ENCODE results near the gene MRPS16.
"Not testable (repeated sequence)": the region's sequence is repeated elsewhere in the genome, so short reads cannot be mapped to it uniquely, and the experiment has no call there.

The MRPS16 gene

DNA sequence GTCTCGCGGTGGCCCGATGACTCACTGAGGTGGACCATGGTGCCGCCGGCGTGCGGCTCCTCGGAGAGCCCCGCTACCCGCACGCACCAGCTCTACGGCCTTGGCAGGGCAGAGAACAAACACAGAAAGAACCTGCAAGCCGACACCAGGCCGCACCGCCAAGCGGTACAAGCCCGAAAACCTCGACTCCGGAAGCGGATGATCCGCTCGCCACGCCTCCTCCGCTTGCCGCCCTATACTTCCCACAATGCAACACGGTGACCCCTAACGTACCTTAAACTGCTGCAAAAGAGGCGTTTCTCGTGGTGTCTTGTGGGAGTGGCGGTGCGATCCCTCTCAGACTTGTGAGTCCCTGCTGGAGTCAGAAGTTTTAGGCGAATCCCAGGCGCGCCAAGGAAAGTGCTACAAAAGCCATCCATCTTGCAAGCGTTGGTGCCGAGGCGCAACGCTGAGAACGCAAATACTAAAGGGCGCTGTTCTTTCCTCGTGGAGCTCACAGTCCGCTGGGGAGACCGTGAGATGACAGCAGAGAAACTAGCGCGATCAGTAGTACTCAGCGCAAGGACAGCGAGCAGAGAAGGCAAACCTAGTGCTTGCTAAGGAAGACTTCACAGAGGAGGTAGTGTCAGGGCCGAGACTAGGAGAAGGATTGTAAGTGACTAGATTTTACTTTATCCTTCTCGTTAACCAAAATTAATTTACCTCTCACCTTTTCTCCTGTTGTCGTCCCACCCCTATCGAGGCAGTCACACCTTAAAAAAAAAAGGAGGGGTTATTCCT lies at the start of gene MRPS16:
TSS of gene MRPS16 (minus strand) at position 200 of the 780 bp plus-strand sequence. CDS start at position 38, 162 bp downstream.
- peak; percentile 94 for DNase-seq (ENCODE audit: low read depth)

DNA sequence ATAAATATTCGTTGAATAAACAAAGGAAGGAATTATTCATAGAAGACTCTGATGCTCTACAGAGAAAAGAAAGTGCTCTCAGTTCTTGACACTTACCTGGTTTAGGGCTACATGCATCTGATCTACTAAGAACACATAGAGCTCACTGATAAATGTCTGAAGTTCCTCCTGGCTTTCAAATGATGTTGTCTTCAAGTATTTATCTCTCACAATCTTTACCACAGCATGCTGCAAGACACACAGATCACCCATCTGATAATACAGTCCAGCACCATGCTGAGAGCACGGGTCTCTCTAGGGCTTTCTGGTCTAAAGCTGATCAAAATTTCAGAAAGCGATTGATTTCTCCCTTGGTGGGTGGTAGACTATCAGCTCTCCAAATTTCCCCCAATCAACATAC lies 44.5 kb upstream of the MRPS16 start:
- DNase-seq (ENCODE audit: low read depth), result no peak

DNA sequence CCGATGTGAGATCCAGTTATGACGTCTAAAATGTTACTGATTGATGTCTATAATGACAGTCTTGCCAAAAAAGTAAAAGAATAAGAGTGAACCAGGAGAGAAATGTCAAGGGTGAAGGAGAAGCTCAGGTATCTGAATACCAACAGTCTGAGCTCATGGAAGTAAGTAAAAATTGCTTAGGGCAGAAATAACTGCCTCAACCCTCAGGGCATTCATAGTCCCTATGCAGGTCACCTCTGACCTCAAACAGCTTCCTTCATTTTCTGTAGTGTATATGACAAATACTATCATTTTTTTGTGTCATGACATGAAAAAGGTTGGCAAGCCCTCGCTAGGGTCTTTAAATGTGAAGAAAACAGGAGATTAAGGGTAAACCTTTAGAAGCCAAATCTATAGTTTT lies 41.0 kb upstream of the MRPS16 start:
- DNase-seq (ENCODE audit: low read depth), result no peak

DNA sequence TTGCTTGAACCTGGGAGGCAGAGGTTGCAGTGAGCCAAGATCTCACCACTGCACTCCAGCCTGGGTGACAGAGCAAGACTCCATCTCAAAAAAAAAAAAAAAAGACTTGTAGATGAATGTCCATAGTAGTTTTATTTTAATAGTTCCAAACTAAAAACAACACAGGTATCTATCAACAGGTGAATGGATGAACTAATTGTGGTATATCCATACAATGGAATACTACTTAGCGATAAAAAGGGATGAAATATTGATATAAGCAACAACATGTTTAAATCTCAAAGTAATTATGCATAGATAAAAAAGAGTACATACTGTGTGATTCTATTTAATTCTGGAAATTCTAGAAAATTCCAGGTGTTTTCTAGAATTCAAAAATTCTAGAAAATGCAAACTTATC lies 37.5 kb upstream of the MRPS16 start:
- no peak for DNase-seq (ENCODE audit: low read depth)

DNA sequence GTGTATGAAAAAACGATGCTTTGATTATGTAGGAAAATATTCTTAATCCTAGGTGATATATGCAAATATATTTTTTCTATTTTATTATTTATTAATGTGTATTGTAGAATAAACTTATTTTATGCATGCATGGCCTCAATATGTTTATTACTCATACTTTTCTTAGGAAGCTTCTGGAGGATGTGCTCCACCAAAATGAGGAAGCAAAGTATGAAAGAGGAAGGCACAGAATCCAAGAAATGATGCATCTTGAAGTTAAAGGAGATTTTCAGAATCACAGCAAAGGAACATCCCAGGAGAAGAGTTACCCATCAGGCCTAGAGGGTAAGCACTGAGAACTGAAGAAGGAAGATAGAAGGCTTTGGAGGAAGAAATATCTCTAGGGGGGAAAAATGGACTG lies 35.0 kb upstream of the MRPS16 start:
- no peak for DNase-seq (ENCODE audit: low read depth)

DNA sequence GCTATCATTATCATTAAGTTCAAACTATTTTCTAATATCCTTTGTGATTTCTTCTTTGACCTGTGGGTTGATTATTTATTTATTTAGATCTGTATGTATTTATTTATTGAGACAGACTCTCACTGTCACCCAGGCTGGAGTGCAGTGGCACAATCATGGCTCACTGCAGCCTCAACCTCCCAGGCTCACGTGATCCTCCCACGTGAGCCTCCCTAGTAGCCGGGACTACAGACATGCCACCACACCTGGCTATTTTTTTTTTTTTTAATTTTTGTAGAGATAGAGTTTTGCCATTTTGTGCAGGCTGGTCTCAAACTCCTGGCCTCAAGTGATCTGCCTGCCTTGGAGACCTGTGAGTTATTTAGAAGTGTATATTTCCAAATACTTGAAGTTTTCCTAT lies 28.7 kb upstream of the MRPS16 start:
- no peak for DNase-seq (ENCODE audit: low read depth)

DNA sequence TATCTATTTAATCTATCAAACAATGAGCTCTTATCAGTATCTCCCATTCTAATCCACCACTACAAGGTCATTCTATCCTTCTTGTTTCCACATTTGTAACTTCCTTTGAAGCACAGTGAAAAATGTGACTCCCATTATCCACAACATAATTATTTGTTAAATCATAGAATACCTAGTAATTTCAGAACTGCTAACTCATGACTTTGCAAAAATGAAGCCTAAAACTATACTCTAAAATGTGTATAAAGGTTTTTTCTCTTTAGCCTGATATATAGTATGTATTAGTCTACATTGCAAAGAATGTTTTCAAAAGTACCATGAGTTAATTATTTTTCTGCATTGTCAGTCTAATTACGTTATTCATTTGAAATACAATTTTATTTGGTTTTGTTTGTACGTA lies 12.0 kb upstream of the MRPS16 start:
- no peak for DNase-seq (ENCODE audit: low read depth)

DNA sequence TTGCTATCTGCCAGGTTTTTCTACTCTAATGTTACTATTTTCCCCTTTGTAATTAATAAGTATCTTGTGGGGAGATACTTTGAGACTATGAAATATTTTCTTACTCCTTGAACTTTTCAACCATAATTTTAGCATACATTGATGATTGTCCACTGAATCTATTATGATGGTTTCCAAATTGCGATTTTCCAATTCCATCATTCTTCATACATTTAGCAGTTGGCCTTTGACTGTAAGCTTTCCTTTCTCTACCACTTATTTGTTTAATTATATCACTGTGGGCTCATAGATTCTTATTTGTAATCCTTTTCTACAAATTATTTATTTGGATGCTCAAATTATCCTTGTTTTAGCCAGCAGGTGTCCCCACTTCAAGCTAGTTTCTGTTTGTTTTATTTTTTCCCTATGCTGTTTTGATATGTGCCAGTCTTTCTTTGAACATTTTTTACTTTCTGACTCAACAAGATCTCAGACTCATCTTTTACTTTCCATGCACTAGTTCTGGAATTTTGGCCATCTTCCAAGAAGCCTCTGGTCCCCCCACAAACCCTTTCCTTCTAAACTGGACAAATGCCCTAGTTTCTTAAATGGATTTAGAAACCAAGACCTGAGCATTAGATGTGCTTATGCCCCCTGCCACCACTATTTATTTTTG lies 11.4 kb upstream of the MRPS16 start:
- no peak for DNase-seq (ENCODE audit: low read depth)

DNA sequence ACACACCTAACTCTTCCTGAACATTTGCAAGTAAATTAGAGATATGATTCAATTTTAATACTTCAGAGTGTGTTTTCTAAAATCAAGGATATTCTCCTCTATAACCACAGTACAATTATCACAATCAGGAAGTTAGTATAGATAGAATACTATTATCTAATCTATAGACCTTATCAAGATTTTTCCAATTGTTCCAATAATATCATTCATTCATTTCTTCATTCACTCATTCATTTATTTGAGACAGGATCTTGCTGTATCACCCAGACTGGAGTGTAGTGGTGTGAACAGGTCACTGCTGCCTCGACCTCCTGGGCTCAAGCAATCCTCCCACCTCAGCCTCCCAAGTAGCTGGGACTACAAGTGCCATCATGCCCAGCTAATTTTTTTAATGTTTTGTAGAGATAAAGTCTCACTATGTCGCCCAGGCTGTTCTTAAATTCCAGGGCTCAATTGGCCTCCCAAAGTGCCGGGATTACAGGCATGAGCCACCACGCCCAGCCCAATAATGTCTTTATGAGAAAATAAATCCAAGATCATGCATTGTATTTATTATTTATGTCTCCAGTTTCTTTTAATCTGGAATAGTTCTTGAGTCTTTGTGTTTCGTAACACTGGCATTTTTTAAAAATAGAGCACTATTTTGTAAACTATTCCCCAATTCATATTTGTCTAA lies 10.6 kb upstream of the MRPS16 start:
- DNase-seq (ENCODE audit: low read depth), result no peak

DNA sequence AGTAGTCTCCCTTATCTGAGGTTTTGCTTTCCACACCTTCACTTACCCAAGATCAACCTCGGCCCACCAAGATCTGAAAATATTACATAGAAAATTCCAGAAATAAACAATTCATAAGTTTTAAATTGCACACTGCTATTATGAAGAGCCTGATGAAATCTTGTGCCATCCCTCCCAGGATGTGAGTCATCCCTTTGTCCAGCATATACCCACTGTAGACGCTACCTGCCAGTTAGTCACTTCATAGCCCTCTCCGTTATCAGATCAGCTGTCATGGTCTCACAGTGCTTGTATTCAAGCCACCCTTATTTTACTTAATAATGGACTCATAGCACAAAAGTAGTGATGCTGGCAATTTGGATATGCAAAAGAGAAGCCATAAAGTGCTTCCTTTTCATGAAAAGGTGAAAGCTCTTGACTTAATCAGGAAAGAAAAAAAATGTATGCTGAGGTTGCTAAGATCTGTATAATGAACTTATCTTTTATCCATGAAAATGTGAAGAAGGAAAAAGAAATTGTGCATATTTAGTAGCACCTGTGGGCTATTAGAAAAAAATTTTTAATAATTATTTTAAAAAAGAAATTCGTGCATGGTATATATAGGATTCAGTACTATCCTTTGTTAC lies 9.8 kb upstream of the MRPS16 start:
- no peak for DNase-seq (ENCODE audit: low read depth)

DNA sequence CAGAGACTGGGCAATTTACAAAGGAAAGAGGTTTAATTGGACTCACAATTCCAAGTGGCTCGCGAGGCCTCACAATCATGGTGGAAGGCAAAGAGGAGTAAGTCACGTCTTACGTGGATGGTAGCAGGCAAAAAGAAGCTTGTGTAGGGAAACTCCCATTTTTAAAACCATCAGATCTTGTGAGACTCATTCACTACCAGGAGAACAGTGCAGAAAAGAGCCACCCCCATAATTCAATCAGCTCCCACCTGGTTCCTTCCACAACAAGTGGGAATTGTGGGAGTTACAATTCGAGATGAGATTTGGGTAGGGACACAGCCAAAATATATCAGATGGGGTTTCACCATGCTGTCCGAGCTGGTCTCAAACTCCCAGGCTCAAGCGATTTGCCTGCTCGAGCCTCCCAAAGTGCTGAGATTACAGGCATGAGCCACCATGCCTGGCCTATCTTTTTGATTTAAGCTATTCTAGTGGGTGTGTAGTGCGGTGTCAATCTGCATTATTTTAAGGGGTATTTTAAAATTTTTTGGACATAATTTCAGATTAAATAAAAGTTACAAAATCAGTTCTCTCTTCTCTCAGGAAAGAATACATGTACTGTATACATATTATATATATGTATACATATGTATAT lies 9.0 kb upstream of the MRPS16 start:
- DNase-seq (ENCODE audit: low read depth), result no peak

DNA sequence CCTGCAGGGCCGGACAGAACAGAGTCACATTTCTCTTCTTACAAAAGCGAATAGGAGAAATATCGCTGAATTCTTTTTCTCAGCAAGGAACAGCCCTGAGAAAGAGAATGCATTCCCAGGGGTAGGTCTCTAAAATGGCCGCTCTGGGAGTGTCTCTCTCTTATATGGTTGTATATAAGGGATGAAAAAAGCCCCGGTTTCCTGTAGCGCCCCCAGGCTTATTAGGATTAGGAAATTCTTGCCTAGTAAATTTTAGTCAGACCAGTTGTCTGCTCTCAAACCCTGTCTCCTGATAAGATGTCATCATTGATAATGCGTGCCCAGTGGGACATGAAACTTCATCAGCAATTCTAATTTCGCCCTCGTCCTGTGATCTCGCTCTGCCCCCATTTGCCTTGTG lies 6.2 kb upstream of the MRPS16 start:
- DNase-seq (ENCODE audit: low read depth), result not testable (repeated sequence)

DNA sequence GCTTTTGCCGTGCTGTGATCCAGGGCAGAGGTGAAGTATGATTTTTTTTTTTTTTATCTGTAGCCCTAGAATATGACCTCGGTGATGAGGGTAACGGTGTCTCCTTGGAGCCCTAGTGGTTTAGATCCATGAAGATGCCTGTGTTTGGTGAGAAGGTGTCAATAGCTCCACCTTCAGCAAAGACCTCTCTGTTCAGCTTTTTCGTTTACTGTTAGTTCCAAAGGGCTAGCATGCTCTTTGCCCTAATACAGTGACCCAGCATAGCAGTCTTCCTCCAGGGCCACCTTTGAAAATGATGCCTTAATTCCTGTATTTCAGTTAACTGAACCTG lies 746 bp upstream of the MRPS16 start:
- DNase-seq (ENCODE audit: low read depth), result no peak

DNA sequence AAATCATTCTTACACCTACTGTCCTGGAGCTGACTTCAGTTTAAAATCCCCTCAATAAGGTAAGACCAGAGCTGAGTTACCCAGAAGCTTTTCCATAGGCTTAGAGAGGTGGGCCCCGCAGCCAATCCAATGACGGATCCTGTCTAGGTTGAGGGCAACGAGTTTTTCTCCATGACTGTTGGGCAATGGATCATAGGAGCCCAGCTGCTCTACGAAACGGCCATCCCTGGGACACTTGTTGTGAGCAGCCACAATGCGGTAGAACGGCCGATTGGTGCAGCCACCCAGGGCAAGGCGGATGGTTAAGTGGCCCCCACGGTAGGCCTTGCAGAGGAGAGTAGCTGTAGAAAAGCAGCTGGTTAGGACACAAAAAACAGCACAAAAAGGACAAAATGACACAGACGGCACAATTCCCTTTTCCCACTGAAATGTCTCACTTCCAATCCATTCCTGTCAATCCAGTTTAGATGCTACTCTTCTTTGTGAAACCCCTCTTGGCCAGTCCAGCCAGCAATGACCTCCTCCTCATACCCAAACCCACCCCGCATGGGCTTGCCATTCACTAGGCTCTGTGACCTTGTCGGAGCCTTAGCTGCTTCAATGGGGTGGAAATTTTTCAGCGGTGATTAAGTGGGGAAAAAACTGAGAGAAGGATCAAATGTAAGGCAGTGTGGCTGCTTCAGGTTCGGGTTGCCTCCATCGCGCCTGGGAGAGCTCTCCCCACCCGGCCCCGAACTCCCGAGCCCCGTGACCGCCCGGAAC lies 580 bp downstream of the MRPS16 start:
- DNase-seq (ENCODE audit: low read depth), result no peak

DNA sequence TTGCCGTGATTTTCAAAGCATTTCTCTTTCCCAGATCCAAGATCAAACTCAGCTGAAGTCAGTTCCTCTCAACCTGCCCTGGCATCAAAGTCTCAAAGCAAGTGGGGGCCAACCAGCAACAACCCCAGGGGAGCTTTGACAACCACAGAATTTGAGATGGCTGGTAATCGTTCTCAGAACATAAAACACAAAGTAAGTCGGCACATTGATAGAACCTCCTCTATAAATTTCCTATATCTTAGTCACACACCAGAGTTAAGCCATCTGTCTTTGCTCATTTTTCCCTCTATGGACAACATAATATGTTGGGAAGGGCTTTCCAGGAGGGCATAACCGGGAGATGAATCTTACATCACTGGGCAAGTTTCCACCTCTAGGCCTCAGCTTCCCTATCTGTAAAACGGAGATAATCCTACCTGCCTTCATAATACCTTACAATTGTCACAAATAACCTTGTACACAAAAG lies 4.2 kb downstream of the MRPS16 start:
- no peak for DNase-seq (ENCODE audit: low read depth)

DNA sequence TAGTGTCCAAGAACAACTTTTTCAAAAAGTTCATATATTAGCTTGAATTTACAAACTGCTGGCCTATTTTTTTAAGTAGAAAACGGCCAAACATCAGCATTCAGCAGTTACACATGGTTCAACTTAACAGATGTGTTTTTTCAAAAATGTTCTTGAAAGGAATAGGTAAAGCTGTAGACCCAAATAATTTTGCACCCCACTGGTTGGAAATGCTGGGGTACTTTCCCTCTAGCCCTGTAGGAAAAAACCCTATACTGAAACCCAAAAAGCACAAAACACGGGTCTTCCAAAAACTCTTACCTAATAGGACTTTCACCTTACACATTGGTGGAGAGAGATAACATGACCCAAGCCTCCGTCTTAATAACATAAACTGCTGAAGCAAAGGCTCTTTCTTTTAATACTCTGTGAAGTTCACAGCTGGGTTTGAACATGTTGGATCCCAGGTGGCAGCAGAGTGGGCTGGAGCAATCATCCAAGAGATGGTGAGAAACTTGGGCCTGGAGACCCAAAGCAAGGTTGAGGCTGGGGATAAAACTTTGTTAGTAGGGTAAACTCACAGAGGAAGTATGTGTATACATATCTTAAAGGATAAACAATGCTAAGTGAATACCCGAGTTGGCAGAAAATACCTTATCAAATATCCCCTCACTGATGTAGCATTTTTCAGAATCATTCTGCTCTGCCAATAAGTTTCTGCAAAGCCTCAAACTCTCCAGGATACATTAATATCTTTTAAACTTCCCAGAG lies 4.8 kb downstream of the MRPS16 start:
- no peak for DNase-seq (ENCODE audit: low read depth)

DNA sequence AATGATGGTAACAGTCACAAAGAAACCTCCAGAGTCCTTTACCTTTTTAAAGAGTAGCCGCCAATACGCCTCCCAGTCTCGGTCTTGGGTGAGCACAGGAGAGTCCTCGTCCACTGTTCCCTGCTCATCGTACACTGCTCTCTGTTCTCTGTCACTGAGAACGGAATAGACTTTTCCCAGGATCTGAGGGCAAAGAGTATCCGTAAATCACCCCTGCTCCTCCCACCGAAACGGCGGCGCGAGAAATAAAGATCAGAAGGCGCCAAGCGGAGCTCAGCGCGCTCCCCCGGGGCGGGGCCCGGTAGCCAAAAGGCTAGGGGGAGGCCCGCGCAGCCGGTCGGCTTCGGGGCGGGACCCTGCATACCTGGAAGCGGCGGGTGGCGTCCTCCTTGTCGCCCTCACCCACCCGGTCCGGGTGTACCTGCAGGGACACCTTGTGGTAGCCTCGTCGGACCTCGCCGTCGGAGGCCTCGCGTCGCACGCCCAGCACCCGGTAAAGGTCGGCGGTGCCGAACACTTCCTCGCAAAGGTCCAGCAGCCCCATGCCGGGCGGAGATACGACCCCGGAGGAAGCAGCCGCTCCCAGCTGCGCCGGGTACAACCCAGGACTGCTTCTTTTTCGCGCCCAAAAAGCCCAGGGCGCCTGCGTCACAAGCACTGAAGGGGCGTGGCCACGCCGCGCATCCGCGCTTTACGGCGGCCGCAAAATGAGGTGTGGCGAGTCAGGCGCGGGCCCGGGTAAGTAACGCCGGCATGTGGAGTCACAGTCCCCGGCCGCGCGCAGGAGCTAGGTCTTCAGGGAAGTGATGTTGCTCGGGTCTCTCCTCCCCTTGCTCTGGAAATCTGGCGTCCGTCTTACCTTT lies 5.6 kb downstream of the MRPS16 start, which contains the start of gene DNAJC9:
TSS of gene DNAJC9 (minus strand) at position 610 of the 863 bp plus-strand sequence. CDS start at position 544, 66 bp downstream.
- DNase-seq (ENCODE audit: low read depth), result peak; percentile 93

DNA sequence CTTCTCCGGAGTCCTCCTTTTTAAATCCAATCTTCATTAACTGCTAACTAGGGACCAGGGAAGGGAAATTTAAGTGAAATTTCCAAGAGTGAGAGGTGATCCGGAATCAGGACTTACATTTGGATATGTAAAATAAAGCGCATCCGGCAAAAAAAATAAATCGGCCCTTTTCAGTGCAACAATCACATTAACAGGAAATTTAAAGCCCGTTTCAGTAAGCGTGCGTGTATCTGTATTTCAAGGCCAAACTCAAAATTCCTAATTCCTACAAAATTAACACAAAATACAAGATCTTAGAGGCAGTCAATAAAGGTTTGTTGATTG lies 6.2 kb downstream of the MRPS16 start:
- no peak for DNase-seq (ENCODE audit: low read depth)

DNA sequence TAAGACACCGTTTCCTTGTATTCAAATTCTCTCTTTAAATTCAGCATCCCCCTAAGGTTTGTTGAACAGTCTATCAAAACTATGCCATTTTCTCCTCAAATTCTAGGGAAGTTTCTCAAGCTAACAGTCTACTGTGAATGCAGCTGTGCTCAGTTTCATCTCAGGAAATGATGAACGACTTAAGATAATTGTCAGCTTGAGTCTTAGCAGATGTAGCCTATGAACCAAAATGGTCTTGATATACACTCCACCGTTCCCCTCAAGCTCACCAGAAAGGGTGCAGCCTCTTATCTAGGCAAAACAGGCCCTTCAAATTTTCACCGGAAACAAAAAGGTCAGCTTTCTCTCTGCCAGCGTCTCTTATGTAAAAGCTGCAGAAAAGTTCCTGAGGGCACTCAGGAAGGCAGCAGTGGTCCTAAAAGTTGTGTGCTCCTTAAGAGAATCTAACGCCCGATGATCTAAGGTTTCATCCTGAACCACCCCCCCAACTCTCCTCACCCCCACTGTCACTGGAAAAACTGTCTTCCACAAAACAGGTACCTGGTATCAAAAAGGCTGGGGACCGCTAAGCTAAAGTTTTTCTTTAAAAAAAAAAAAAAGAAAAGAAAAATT lies 7.5 kb downstream of the MRPS16 start:
- DNase-seq (ENCODE audit: low read depth), result peak; percentile 64

Data from CMK (cell line).